Measurements from ENCODE around the gene POLN.
A peak's percentile ranks its signal among the peaks of the same experiment; 100 is the strongest.
"Not testable (repeated sequence)": the region's sequence is repeated elsewhere in the genome, so short reads cannot be mapped to it uniquely, and the experiment has no call there.

POLN gene

GRCh38 chr4:2220016-2220630 lies 21.8 kb downstream of the POLN start:
- DNase-seq (ENCODE audit: low read depth, low spot score) = no peak

GRCh38 chr4:2219233-2219760 lies 22.6 kb downstream of the POLN start:
- DNase-seq (ENCODE audit: low read depth, low spot score) = no peak

- DNase-seq (ENCODE audit: low read depth, low spot score) = no peak
These were observed 23.5 kb downstream of the POLN start for GRCh38 chr4:2218436-2218835.

- no peak for DNase-seq (ENCODE audit: low read depth, low spot score)
These were observed 24.2 kb downstream of the POLN start for GRCh38 chr4:2217726-2218125.

- no peak for DNase-seq (ENCODE audit: low read depth, low spot score)
These were observed 29.1 kb downstream of the POLN start for GRCh38 chr4:2212831-2213230.

GRCh38 chr4:2202789-2203188 lies 39.1 kb downstream of the POLN start:
- DNase-seq (ENCODE audit: low read depth, low spot score) = not testable (repeated sequence)

- DNase-seq (ENCODE audit: low read depth, low spot score) = no peak
These were observed 47.4 kb downstream of the POLN start for GRCh38 chr4:2194496-2194895.

- no peak for DNase-seq (ENCODE audit: low read depth, low spot score)
These were observed 48.6 kb downstream of the POLN start for GRCh38 chr4:2193326-2193725.

GRCh38 chr4:2186865-2187172 lies 55.1 kb downstream of the POLN start:
- no peak for DNase-seq (ENCODE audit: low read depth, low spot score)

GRCh38 chr4:2186133-2186864 lies 55.6 kb downstream of the POLN start:
- DNase-seq (ENCODE audit: low read depth, low spot score) = peak; percentile 48

- DNase-seq (ENCODE audit: low read depth, low spot score) = no peak
These were observed 58.5 kb downstream of the POLN start for GRCh38 chr4:2183394-2183793.

GRCh38 chr4:2182994-2183393 lies 58.9 kb downstream of the POLN start:
- DNase-seq (ENCODE audit: low read depth, low spot score) = no peak

- DNase-seq (ENCODE audit: low read depth, low spot score) = no peak
These were observed 61.5 kb downstream of the POLN start for GRCh38 chr4:2180410-2180809.

GRCh38 chr4:2179717-2180116 lies 62.2 kb downstream of the POLN start:
- DNase-seq (ENCODE audit: low read depth, low spot score) = no peak

GRCh38 chr4:2178986-2179385 lies 62.9 kb downstream of the POLN start:
- no peak for DNase-seq (ENCODE audit: low read depth, low spot score)

GRCh38 chr4:2177443-2178093 lies 64.4 kb downstream of the POLN start:
- DNase-seq (ENCODE audit: low read depth, low spot score) = no peak

GRCh38 chr4:2175990-2176698 lies 65.8 kb downstream of the POLN start:
- no peak for DNase-seq (ENCODE audit: low read depth, low spot score)

GRCh38 chr4:2174061-2174460 lies 67.9 kb downstream of the POLN start:
- DNase-seq (ENCODE audit: low read depth, low spot score) = no peak

- no peak for DNase-seq (ENCODE audit: low read depth, low spot score)
These were observed 69.2 kb downstream of the POLN start for GRCh38 chr4:2172627-2173231.

GRCh38 chr4:2172161-2172560 lies 69.8 kb downstream of the POLN start:
- DNase-seq (ENCODE audit: low read depth, low spot score) = no peak

GRCh38 chr4:2168469-2169319 lies 73.2 kb downstream of the POLN start:
- DNase-seq (ENCODE audit: low read depth, low spot score) = no peak

All from iPS DF 19.7 (cell line).